Mammary epithelial cell (primary cell): ENCODE results near the gene PKHD1.

Experiments used
- CTCF ChIP-seq, 2 donors: IDR thresholded peaks in 1 of 2; conservative IDR thresholded peaks in 1 of 2; 2 replicates each; pipeline ENCODE4 v1.5.1; 2011 to 2012; ENCODE audit warnings: inconsistent platforms in 2 of 2, low read length in 2 of 2, mild to moderate bottlenecking in 2 of 2, control low read depth in 1 of 2, low read depth in 1 of 2; ENCODE audit not compliant: insufficient read depth in 1 of 2; ENCODE audit errors: extremely low read depth in 1 of 2
- EZH2 ChIP-seq: IDR thresholded peaks from 2 replicates; pipeline ENCODE4 v1.6.1; 2012; ENCODE audit warnings: low read length, inconsistent platforms, borderline replicate concordance

- no peak for TF ChIP-seq CTCF (conservative IDR thresholded peaks at IDR 0.05 in 1 of 2, IDR thresholded peaks at IDR 0.05 in 1 of 2; ENCODE audit: extremely low read depth in 1 of 2, insufficient read depth in 1 of 2, low read depth in 1 of 2, low read length in 2 of 2)
- TF ChIP-seq EZH2, result no peak
Measured at GRCh38 chr6:52134011-52134410, 46.6 kb upstream of the PKHD1 start.
